Measurements from ENCODE around the gene CHST9. TPM values are rescaled to one million over a fixed set of nuclear protein-coding genes. Genes with fewer than 3 reads are reported as not detected.

The CHST9 gene
- total and polyA plus RNA-seq, 10 of the 15 experiments (the other 5 are each of a cell fraction or from before 2014, with no cell fraction given), result 0.34 TPM; not detected in 9

- no peak for TF ChIP-seq TARDBP (IDR thresholded peaks at IDR 0.05; ENCODE audit: borderline replicate concordance)
- no peak for TF ChIP-seq NR2C2 (IDR thresholded peaks at IDR 0.05; ENCODE audit: borderline replicate concordance, control insufficient read depth, insufficient read length, low read depth)
- TF ChIP-seq, protein P1, sequence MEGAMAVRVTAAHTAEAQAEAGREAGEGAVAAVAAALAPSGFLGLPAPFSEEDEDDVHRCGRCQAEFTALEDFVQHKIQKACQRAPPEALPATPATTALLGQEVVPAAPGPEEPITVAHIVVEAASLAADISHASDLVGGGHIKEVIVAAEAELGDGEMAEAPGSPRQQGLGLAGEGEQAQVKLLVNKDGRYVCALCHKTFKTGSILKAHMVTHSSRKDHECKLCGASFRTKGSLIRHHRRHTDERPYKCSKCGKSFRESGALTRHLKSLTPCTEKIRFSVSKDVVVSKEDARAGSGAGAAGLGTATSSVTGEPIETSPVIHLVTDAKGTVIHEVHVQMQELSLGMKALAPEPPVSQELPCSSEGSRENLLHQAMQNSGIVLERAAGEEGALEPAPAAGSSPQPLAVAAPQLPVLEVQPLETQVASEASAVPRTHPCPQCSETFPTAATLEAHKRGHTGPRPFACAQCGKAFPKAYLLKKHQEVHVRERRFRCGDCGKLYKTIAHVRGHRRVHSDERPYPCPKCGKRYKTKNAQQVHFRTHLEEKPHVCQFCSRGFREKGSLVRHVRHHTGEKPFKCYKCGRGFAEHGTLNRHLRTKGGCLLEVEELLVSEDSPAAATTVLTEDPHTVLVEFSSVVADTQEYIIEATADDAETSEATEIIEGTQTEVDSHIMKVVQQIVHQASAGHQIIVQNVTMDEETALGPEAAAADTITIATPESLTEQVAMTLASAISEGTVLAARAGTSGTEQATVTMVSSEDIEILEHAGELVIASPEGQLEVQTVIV (IDR thresholded peaks at IDR 0.05; ENCODE audit: borderline replicate concordance, partially characterized antibody), result no peak
Observed at GRCh38 chr18:27118973-27119372, 66.1 kb downstream of the CHST9 start (continued).

DNA sequence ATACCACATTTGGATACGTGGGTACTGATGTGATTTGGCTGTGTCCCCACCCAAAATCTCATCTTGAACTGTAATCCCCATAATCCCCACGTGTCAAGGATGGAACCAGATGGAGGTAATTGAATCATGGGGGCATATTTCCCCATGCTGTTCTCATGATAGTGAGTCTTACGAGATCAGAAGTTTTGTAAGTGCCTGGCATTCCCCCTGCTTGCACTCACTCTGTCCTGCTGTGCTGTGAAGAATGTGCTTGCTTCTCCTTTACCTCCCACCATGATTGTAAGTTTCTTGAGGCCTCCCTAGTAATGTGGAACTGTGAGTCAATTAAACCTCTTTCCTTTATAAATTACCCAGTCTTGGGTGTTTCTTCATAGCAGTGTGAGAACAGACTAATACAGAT, 70.3 kb downstream of the CHST9 start:
- ChIA-PET POLR2A (no interaction called here), CTCF (no interaction called here), RAD21 (ENCODE audit: unreplicated experiment) (no interaction called here), SMC1A (ENCODE audit: uncharacterized antibody, unreplicated experiment) (interaction anchor here (1.6 kb wide), 1 partner anchor 23 kb away, joined by 4 read pairs; no protein-coding TSS in a partner anchor)
- intact Hi-C loops (cut with micrococcal nuclease; ENCODE audit: unreplicated experiment), result no loop called here
- no peaks in the 10 kb centered on the region for H3K36me3 ChIP-seq (ENCODE audit: control insufficient read depth in 2 of 2, insufficient read depth in 2 of 2, low read length in 1 of 2)
- no peaks in the 10 kb centered on the region for H4K20me1 ChIP-seq (ENCODE audit: control insufficient read depth, insufficient read depth)
- no peaks in the 10 kb centered on the region for H3K9me3 ChIP-seq (replicated peaks; ENCODE audit: control insufficient read depth, insufficient read depth, low read length)
- ATAC-seq, result no peak
- WGBS (ENCODE audit: insufficient coverage, insufficient replicate concordance, low lambda C conversion rate, missing lambda C conversion rate), result 0% methylated on average over 3 of the region's 3 CpGs
- BruUV-seq (replicated peaks), result no TSS peak
- H3K4me2 ChIP-seq (ENCODE audit: control insufficient read depth, insufficient read depth), result no peak overlapping the region
- H3K27me3 ChIP-seq (replicated peaks in 1 of 2; ENCODE audit: control insufficient read depth in 2 of 2, insufficient read depth in 2 of 2, low read length in 1 of 2), result no peaks in the 10 kb centered on the region
- in situ Hi-C loops (cut with MboI), result no loop called here
- no peaks in the 10 kb centered on the region for H3K79me2 ChIP-seq (ENCODE audit: control insufficient read depth, insufficient read depth, low read length)
- H3K4me3 ChIP-seq, result no peak overlapping the region
- no peaks in the 10 kb centered on the region for H3K4me1 ChIP-seq (ENCODE audit: control insufficient read depth, insufficient read depth, low read length)
- no peak overlapping the region for H3K27ac ChIP-seq (ENCODE audit: control insufficient read depth, insufficient read depth)
- DNase-seq (ENCODE audit: low read depth, low spot score), result no peak
- TF ChIP-seq TCF12 (IDR thresholded peaks at IDR 0.05; ENCODE audit: low read depth, low read length), result no peak
- no peak for TF ChIP-seq SUPT20H (IDR thresholded peaks at IDR 0.05; ENCODE audit: borderline replicate concordance, control insufficient read depth, low read depth, low read length)
- TF ChIP-seq POLR2A (IDR thresholded peaks at IDR 0.05; ENCODE audit: low read depth, low read length), result no peak
- no peak for TF ChIP-seq STAT1 (conservative IDR thresholded peaks at IDR 0.05)
- TF ChIP-seq SMARCA5 (IDR thresholded peaks at IDR 0.05), result no peak
- TF ChIP-seq ZBED1 (IDR thresholded peaks at IDR 0.05; ENCODE audit: borderline replicate concordance), result no peak
- TF ChIP-seq, protein P2, sequence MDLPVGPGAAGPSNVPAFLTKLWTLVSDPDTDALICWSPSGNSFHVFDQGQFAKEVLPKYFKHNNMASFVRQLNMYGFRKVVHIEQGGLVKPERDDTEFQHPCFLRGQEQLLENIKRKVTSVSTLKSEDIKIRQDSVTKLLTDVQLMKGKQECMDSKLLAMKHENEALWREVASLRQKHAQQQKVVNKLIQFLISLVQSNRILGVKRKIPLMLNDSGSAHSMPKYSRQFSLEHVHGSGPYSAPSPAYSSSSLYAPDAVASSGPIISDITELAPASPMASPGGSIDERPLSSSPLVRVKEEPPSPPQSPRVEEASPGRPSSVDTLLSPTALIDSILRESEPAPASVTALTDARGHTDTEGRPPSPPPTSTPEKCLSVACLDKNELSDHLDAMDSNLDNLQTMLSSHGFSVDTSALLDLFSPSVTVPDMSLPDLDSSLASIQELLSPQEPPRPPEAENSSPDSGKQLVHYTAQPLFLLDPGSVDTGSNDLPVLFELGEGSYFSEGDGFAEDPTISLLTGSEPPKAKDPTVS (IDR thresholded peaks at IDR 0.05; ENCODE audit: low read depth, low read length), result no peak
- no peak for TF ChIP-seq NFYB (IDR thresholded peaks at IDR 0.05; ENCODE audit: insufficient read depth, low read depth, low read length)
- no peak for FAIRE-seq
- H3K9ac ChIP-seq (ENCODE audit: control insufficient read depth, insufficient read depth, low read length), result no peak overlapping the region
- no peak overlapping the region for H2AFZ ChIP-seq (ENCODE audit: control insufficient read depth, low read depth, low read length)

Measured in GM12878 (cell line).